CD4-positive, alpha-beta T cell treated with Interleukin-6 for 4 hours (primary cell): Measurements from ENCODE around the gene KLK1.
"Not testable (repeated sequence)": the region's sequence is repeated elsewhere in the genome, so short reads cannot be mapped to it uniquely, and the experiment has no call there.

Experiments
- DNase-seq: peaks from one replicate; pipeline ENCODE4 v3.0.0-alpha.2; 2020; ENCODE audit warnings: mixed read lengths

Gene KLK1

GRCh38 chr19:50812474-50812873, 11.1 kb downstream of the KLK1 start:
- DNase-seq = no peak

DNA sequence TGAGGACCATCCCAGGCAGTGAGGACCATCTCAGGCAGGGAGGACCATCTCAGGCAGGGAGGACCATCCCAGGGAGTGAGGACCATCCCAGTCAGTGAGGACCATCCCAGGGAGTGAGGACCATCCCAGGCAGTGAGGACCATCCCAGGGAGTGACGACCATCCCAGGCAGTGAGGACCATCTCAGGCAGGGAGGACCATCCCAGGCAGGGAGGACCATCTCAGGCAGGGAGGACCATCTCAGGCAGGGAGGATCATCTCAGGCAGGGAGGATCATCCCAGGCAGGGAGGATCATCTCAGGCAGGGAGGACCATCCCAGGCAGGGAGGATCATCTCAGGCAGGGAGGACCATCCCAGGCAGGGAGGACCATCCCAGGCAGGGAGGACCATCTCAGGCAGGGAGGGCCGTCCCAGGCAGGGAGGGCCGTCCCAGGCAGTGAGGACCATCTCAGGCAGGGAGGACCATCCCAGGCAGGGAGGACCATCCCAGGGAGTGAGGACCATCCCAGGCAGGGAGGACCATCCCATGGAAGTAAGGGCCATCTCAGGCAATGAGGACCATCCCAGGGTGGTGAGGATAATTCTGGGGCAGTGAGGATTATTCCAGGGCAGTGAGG, 11.9 kb downstream of the KLK1 start:
- DNase-seq = not testable (repeated sequence)

- no peak for DNase-seq
These were observed 14.7 kb downstream of the KLK1 start for GRCh38 chr19:50808856-50809255.

DNA sequence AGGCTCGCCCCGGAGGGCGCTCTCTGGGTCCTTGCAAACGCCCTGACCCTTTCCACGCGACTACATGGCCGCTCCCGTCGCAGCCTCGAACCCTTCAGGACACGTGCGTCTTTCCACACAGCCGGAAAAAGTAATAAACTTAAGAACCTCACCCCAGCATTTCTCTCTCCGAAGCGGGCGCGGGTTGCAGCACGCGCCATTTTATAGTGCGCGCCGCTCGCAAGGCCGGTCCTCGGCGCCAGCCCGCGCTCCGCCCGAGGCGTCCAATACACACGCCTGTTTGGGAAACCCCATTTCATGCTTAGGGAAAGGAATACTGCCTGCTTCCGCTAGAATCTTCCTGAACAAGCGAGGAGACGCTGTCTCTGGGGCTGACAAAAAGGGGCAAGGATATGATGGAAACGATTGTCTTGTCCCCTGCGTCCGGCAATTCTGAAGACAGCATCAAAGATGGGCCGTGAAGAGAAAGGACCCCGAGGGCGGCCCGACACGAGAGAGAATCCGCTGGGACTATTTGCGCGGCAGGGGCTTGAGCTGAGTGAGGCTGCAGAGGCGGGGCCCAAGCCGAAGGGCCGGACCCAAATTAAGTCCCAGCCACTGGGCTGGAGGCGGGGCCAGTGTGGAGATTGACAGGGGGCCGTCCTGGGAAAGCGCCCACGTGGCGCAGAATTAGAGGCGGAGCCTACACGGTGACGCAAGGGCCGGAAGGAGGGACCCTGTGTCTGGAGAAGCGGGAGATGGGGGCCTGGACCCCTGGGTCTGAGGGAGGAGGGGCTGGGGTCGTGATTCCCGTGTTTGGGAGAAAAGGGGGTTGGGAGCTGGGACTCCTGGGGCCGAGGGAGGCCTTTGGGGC, 18.9 kb downstream of the KLK1 start:
- DNase-seq = peak; percentile 99

GRCh38 chr19:50803633-50804419, 19.8 kb downstream of the KLK1 start:
- peak; percentile 28 for DNase-seq

DNA sequence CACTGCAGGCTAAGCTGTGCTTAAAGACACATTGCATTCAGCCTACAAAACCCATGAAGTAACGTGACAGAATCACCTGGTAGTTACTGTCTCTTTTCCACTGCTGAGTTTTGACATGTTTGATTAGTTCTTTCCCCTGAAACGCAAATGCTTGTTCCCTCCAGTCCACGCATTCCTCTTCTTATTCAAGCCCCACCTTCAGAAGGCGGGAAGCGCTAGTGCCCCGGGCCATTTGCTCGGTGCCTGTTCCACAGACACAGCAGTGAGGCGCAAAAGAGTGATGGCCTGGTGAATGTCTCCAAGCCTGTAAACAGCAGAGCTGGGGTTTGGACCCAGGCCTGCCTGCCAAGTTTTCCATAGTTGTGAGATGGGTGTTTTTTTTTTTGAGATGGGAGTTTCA, 22.5 kb downstream of the KLK1 start:
- DNase-seq = no peak

DNA sequence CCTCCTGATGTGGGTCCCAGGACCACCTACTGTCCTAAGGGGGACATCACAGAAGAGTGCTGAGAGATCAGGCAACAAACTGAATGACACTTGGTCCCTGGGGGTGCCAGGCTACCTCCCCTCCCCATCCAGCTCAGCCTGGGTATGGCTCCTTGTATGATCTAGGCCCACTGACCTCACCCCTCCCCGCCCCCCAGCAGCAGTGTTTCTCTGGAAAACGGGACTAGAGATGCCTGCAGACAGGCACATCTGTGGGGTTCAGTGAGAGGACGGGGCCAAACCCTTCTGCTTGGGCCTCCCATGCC, 24.1 kb downstream of the KLK1 start:
- no peak for DNase-seq

- DNase-seq = no peak
These were observed 24.7 kb downstream of the KLK1 start for GRCh38 chr19:50798659-50799546.

GRCh38 chr19:50797781-50798658, 25.6 kb downstream of the KLK1 start:
- no peak for DNase-seq

DNA sequence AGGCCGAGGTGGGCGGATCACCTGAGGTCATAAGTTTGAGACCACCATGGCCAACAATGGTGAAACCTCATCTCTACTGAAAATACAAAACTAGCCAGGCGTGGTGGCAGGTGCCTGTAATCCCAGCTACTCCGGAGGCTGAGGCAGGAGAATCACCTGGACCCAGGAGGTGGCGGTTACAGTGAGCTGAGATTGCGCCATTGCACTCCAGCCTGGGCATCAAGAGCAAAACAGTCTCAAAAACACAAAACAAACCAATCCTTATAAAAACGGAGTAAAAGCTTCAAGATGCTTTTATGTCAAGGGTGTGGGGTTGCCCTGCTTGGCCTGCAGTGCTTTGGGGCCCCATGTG, 26.2 kb downstream of the KLK1 start:
- no peak for DNase-seq

DNA sequence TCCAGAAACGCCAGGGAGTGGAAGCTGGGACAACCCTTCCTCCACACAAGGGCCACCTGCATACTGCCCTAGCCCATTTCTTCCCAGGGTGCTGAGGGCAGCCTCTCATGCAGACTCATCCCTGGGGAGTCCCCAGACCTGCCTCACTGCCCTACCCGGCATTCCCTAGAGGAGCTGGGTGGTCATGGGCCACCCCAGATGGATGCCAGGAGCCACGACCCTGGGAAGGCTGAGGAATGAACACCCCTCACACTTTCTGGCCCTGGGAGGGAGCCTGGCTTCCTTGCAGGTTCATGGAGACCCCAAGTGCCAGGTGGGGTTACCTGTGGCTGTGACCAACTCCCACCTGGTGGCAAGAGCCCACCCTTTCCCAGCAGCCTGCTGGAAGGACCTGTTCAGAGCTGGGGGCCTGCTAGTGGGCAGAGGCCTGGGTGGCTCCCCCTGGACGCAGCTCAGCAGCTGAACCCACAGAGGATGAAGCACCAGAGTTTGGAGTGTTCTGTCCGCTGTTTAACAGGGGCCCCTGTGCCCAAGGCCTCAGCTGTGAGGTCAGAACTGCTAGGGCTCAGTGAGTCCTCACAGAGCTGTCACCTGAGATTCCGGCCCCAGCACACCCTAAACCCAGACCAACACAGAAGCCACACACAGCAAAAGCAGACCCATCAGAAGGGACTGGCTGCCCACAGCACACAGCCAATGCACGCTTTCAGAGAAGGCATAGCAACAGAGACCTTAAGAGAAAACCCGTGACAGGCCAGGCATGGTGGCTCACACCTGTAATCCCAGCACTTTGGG, 26.8 kb downstream of the KLK1 start:
- DNase-seq = no peak

GRCh38 chr19:50796128-50796633, 27.4 kb downstream of the KLK1 start:
- no peak for DNase-seq

DNA sequence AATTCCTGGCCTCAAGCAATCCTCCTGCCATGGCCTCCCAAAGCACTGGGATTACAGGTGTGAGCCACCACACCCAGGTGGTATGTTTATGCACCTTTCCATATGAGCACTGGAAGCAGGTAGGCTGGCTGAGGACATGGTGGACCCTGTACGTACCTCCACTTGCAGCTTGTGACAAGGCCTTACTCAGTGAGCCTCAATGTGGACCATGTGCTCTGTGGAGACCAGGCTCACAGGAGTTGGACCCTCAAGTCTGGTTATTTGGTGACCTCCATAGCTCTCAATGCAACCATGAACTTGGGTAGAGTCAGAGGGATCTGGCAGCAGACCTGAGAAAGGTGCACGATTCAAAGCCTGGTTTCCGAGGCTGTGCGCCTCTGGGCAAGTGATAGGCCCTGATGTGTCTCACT, 27.9 kb downstream of the KLK1 start:
- no peak for DNase-seq

- DNase-seq = no peak
These were observed 28.5 kb downstream of the KLK1 start for GRCh38 chr19:50794876-50795663.

- no peak for DNase-seq
These were observed 29.3 kb downstream of the KLK1 start for GRCh38 chr19:50794074-50794875.

GRCh38 chr19:50793558-50794065, 30.0 kb downstream of the KLK1 start:
- no peak for DNase-seq

- no peak for DNase-seq
These were observed 31.0 kb downstream of the KLK1 start for GRCh38 chr19:50792272-50793250.
